GM19463 (cell line): ENCODE measurements around the gene CLIC6.
A peak's percentile ranks its signal among the peaks of the same experiment; 100 is the strongest.

Experiments
- ATAC-seq: cut with Tn5 transposase; IDR thresholded peaks from one replicate; pipeline ENCODE4 v1.9.1; 2021; ENCODE audit warnings: mild to moderate bottlenecking, moderate library complexity; ENCODE audit not compliant: unreplicated experiment

The CLIC6 gene

GRCh38 chr21:34724131-34724856, 55.5 kb downstream of the CLIC6 start:
- no peak for ATAC-seq

DNA sequence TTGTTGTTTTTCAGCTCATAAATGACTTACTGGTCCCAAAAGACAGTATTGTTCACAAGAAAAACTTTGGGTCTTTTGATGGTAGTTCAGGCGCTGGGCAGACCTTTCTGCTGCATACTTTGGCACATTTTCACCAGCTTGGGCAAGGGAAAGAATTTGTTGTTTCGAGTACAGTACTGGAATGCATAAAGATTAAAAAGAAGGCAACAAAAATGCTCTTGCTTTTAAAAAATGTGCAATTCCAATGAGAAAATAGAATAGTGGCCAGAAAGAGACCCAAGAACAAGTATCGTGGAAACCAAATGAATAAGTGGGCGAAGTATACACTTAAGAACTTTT, 56.0 kb downstream of the CLIC6 start:
- no peak for ATAC-seq

GRCh38 chr21:34726627-34727337, 58.0 kb downstream of the CLIC6 start:
- ATAC-seq = no peak

GRCh38 chr21:34728479-34728878, 59.7 kb downstream of the CLIC6 start:
- no peak for ATAC-seq

- ATAC-seq = no peak
These were observed 61.4 kb downstream of the CLIC6 start for GRCh38 chr21:34730194-34730593.

- ATAC-seq = no peak
These were observed 62.1 kb downstream of the CLIC6 start for GRCh38 chr21:34730756-34731445.

- ATAC-seq = no peak
These were observed 63.6 kb downstream of the CLIC6 start for GRCh38 chr21:34732388-34732821.

DNA sequence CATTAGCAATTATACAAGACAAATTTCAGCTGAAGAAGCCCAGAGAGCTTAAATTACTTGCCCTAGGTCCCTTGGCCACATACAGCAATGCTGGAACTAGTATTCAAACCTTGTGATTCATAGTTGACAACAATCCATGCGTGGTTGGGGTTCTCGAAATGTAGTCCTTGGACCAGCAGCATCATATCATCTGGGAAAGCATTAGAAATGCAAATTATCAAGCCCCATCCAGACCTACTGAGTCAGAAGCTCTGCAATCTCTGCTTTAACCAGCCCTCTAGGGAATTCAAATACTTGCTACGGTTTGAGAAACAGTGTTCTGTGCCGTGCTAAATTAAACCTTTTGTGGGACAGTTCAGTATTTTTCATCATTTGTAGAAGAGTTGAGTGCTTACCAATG, 65.1 kb downstream of the CLIC6 start:
- no peak for ATAC-seq

DNA sequence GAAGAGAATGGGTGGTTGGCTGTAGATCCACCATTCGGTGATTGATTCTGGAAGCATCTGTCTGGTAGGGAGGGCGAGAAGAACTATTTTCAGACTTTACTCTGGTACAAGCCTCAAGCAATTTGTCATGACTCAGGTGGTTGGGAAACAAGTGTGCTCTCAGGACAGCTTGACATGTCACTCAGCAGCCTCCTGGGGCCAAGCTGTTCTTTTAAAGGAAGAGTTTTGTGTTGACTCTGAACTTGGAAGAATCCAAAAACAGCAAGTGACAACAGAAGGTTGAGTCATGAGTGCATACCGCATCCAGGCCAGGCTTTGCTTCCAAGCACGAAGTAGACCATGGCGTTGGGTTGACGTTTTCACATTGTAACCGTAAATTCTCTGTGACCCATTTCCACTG, 65.9 kb downstream of the CLIC6 start:
- no peak for ATAC-seq

DNA sequence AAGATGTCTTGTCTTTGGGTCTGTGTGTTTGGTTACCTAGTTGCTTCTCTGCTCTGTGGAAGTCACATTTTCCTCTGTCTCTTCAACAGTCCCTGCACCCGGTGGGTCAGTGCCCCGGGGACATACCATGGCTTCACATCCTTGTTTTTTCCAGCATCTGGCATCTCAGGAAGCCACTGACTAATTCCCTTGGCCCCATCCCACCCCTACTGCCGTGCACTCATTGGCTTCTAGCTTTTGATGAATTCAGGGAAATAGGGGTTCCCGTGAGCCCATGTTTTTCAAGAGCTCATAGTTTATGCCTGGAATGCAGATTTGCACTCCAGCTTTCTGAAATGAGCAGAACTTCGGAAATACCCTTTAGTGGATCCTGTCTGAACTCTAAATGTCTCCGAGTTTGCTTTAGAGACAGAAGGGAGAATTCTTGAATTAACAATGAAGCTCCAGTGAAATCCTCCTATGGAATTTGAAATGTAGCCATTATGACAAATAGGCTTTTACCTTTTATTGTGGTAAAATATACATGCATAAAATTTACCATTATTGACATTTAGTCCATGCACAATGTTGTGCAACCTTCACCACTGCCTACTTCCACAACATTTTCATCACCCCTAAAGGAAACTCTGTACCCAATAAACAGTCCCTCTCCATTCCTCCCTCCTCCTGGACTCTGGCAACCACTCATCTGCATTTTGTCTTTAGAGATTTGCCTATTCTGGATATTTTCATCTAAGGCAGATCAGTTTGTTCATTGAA, 67.5 kb downstream of the CLIC6 start:
- ATAC-seq = no peak

- no peak for ATAC-seq
These were observed 68.3 kb downstream of the CLIC6 start for GRCh38 chr21:34737115-34737514.

GRCh38 chr21:34740198-34740597, 71.4 kb downstream of the CLIC6 start:
- no peak for ATAC-seq

- no peak for ATAC-seq
These were observed 74.5 kb downstream of the CLIC6 start for GRCh38 chr21:34743285-34743684.

DNA sequence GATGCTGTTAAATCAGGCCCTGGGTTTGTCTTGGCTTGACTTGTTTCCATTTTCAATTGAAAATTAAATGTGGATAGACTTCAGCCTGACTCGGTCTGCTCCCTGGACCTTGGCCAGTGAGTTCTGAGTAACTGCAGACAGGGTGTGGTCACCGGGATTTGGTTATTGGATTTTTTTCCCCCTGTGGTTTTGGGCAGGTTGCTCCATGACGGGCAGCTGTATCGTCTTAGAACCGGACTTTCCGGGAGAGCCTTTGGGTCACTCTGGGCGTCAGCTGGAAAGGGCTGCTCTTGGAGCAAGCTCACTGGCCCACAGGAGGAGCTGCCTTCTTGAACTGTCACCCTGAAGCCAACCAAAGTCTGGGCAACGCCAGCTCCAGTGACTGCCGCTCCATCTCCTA, 75.0 kb downstream of the CLIC6 start:
- ATAC-seq = no peak

- no peak for ATAC-seq
These were observed 76.0 kb downstream of the CLIC6 start for GRCh38 chr21:34744801-34745200.

- ATAC-seq = peak; percentile 86
These were observed 76.9 kb downstream of the CLIC6 start for GRCh38 chr21:34745557-34746255.

- no peak for ATAC-seq
These were observed 80.1 kb downstream of the CLIC6 start for GRCh38 chr21:34748862-34749261.

- no peak for ATAC-seq
These were observed 86.2 kb downstream of the CLIC6 start for GRCh38 chr21:34754690-34755647.

DNA sequence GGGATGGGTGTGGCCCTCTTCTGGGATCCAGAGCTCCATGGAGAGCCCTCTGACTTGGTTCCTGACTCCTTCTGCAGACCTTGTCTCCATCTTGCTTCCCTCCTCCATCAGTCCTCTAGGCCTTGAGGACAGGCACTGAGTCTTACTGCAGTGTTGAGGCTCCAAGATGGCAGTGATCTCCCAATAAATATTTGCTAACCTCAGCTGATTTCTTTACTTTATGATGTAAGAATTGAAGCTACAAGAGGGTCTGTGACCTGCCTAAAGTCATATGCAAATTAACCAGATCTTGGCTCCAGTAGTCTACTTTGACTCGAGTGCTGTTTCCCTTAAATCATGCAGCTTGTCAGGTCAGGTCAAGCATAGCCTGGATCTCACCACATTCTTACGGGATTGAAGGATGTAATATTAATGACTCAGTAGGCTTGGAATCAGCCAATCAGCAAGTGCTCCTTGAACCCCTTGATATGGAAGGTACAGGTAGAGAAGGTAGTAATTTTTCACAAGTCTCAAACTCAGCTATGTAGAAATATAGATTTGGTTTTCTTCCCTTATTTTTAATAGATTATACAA, 93.0 kb downstream of the CLIC6 start:
- no peak for ATAC-seq
